ENCODE measurements around the gene IGSF9B.

Gene IGSF9B

GRCh38 chr11:133919330-133920108 is 37.2 kb downstream of the IGSF9B start:
- DNase-seq (ENCODE audit: low read depth): no peak

GRCh38 chr11:133918608-133919260 is 38.0 kb downstream of the IGSF9B start:
- DNase-seq (ENCODE audit: low read depth): no peak

- no peak for DNase-seq (ENCODE audit: low read depth)
Measured at GRCh38 chr11:133917921-133918607, 38.7 kb downstream of the IGSF9B start.

DNA sequence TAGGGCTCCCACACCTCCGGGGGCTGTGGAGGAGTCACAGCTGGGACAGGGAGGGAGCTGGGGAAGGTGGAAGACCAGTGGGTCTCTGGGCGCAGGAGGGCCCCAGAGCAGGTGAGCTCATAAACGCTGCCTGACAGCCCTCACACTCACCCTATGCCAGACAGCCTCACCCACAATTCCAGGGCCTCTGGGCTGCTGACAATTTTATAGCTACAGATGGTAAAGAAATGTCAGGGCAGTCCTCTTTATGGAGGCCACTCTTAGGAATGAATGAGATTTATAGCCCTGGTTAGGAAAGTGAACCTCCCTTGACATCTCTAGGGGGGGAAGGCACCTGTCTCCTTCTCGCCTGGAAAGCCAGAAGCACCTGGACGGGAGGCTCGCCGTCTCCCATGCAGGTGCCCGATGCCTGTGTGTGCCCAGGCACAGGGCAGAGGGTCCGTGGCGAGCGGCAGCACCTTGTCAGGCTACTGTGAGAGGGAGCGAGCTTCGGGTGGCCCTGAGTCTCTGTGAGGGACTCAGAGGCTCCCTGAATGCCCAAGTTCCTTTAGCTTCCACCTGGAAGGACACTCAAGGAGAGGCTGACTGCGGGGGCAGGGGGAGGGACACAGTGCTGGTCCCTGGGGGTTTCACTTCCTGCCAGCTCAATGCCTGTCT is 39.9 kb downstream of the IGSF9B start:
- DNase-seq (ENCODE audit: low read depth): no peak

- DNase-seq (ENCODE audit: low read depth): no peak
Measured at GRCh38 chr11:133913761-133914160, 43.0 kb downstream of the IGSF9B start.

DNA sequence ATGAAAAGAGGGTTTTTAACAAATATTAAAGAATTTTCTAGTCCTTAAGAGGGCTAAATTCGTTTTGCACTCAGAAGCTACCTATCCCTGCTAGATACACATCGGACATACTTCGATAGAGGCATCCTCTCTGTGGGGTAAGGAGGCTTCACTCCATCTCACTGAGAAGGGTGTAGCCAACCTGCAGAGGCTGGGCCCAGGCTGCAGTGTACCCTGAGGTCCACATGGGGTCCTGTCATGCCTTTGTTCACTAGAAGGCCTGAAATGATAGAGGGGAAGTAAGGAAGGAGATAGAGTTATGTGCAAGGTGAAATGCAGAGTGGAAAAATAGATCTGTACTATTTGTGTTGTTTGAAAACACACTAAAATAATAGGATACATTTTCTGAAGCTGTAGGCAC is 45.6 kb downstream of the IGSF9B start:
- DNase-seq (ENCODE audit: low read depth): no peak

- no peak for DNase-seq (ENCODE audit: low read depth)
Measured at GRCh38 chr11:133910101-133910500, 46.7 kb downstream of the IGSF9B start.

DNA sequence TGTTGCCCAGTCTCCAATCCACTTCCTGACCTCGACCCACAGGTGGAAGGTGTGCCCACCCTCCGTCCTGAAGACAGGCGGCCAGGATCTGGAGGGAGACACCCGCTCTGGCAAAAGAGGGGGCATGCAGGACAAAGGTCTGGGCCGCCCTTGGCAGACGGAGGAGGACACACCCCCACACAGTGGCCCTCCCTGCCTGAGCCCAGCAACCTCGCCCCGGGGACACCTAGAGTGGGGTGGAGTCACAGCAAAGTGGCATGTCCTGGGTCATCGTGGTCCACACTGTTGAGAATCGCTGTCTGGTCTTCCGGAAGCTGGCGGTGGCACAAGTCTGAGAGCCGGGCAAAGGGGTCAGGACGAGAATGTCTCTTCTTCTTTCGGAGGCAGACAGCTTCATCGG is 47.9 kb downstream of the IGSF9B start:
- DNase-seq (ENCODE audit: low read depth): no peak

DNA sequence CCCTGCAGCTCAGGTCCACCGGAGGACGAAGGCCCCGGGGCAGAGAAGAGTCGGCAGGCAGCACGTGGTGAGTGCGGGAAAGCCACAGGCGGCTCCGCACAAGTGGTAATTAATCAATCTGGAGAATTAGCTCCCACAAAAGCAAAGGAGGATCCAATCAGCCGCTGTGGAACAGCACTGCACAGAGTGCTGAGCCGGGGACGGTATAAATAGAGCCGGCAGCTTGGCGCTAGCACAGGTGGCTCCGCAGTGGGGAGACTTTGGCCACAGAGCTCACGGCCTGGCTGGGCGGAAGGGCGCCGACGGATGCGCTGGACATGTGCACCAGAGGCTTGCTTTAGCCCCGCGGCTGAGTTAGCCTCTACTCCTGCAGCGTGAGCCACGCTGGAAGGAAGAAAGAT is 48.9 kb downstream of the IGSF9B start:
- no peak for DNase-seq (ENCODE audit: low read depth)

- DNase-seq (ENCODE audit: low read depth): no peak
Measured at GRCh38 chr11:133907216-133907615, 49.6 kb downstream of the IGSF9B start.

DNA sequence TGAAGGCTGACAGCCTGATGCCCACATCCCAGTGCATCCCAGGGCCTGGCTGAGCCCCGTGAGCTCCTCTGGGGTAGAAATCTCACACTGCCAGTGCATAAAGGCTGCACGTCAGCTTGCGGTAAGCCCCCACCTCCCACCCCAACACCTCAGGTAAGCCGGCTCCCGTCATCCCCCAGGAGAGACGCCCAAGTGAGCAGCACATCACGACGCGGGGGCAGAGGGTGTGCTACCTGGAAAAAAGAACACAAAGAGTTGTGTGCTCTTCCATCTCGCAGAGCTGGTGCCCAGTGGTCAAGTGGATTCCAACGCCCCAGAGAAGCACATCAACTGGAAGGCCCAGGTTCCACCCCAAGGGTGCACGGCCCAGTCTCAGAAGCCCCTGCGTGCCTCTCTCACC is 50.0 kb downstream of the IGSF9B start:
- DNase-seq (ENCODE audit: low read depth): no peak

GRCh38 chr11:133906241-133906640 is 50.5 kb downstream of the IGSF9B start:
- DNase-seq (ENCODE audit: low read depth): no peak

DNA sequence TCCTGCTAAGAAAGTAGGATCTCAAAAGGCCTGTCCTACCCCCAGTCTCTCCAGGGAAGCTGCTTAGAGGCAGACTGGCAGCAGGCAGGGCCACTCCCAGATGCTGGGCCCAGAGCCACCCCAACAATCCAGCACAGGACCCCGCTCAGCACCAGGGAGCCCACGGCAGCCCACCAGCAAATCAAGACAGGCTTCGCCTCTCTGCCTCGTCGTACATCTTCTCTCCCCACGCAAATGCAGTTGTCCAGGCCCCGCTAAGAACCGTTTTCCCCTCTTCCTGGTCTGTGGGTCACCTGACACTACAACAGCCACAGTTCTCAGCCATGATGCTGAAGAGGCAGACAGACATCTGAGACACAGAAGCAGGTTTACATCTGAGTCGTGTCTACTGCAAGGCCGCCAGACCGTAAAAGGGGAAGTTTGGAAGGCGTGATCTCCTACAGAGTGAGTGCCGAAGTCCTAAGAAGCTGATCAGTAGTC is 51.1 kb downstream of the IGSF9B start:
- no peak for DNase-seq (ENCODE audit: low read depth)

DNA sequence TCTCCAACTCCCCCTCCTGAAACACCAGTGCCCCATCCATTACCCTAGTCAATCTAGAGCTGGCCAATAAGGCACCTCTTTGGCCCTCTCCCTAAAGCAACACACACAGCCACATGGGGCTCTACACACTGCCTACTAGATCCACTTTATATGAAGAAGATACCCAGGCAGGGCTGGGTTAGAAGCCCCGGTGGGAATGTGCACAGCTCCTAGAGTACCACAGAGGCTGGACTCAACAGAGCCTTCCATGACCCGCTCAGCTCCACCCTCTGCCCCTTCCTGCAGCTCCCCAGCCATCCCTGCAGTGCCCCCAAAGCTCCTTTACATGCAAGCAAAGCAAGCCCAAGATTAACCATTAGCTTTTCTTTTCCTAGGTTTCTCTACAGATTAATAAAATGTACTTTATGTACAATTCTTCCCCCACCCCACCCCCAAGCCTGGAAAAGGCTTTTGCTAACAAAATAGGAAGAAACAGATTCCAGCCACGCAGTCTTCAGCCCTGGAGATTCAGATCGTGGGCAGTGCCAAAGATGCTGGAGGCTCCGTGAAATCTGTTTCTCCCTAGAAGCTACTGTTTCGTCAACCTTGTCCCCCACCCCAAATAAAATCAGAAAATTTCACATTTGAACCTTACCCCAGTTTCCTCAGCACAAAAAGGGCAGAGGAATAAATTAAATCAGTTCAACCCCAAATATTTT is 51.8 kb downstream of the IGSF9B start:
- DNase-seq (ENCODE audit: low read depth): no peak

GRCh38 chr11:133903875-133904817 is 52.6 kb downstream of the IGSF9B start:
- no peak for DNase-seq (ENCODE audit: low read depth)

GRCh38 chr11:133903056-133903455 is 53.7 kb downstream of the IGSF9B start:
- no peak for DNase-seq (ENCODE audit: low read depth)

DNA sequence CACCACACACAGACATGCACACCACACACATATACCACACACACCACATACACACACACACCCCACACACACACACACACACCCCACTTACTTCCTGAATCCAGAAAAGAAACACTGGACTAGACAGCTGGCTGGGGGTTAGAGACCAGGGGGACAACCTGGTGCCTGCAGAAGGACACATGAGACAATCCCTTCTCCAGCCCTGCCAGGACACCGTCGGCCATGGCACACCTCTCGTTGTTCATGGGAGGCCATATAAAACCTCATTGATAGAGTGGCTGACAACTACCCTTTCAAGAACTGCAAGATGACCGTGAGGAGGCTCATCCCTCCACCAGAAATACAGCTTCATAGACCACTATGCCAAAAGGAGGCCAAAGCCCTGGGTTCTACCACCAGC is 54.3 kb downstream of the IGSF9B start:
- no peak for DNase-seq (ENCODE audit: low read depth)

DNA sequence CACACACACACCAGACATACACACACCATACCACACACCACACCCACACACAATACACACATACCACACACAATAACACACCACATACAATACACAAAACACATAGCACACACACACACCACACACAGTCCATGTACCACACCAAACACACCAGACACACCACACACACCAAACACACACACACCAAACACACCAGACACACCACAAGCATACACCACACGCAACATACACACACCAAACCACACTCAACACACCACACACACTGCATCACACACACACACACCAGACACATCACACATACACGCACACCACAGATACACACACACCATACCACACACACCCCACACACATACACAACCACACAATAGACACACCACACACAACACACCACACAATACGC is 54.8 kb downstream of the IGSF9B start:
- DNase-seq (ENCODE audit: low read depth): no peak

DNA sequence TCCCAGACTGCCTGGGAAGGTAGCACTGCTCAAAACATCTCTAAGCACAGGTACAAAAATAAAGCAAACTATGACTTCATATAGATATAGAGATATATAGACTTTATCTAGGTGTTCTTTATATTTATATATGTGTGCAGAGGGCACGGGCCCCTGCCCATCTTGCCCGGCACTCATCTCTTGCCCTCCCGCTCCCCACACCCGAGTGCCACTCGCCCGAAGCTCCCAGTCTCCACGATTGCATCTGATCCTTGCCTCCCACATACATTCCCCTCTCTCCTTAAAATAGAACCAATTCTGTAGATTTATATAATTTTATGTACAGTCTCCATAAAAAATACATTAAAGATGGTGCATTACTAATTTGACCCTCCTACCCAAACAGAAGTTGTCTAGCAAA is 55.5 kb downstream of the IGSF9B start:
- no peak for DNase-seq (ENCODE audit: low read depth)

- no peak for DNase-seq (ENCODE audit: low read depth)
Measured at GRCh38 chr11:133900176-133901105, 56.3 kb downstream of the IGSF9B start.

All from activated T-cell treated with anti-CD3 and anti-CD28 coated beads for 48 hours (primary cell).